K562 (cell line): ENCODE results near the gene AGPAT1. TPM values are rescaled to one million over a fixed set of nuclear protein-coding genes. Genes with fewer than 3 reads are reported as not detected.

Source experiments
- BMI1 ChIP-seq: fragments of 150-350 bp; IDR thresholded peaks from 2 replicates; pipeline ENCODE4 v1.6.1; 2014; ENCODE audit warnings: low read length
- CXXC5 ChIP-seq: fragments of 250-450 bp; sonication (Bioruptor Pico); IDR thresholded peaks from 2 replicates; pipeline ENCODE4 v1.8.0; 2022; ENCODE audit warnings: inconsistent platforms, mild to moderate bottlenecking, moderate library complexity
- ETV5 ChIP-seq: sonication (generic); formaldehyde crosslinking; IDR thresholded peaks from 2 replicates; pipeline ENCODE4 v1.4.0; 2020; ENCODE audit warnings: low read depth, mild to moderate bottlenecking, missing genetic modification reagents
- HDAC2 ChIP-seq: fragments of 450-650 bp; IDR thresholded peaks from 2 replicates; pipeline ENCODE4 v1.6.1; 2016; ENCODE audit warnings: mild to moderate bottlenecking
- KLF1 ChIP-seq: fragments of 450-650 bp; IDR thresholded peaks from 2 replicates; pipeline ENCODE4 v1.6.1; 2016; ENCODE audit warnings: missing genetic modification characterization, missing compliant biosample characterization
- MBD2 ChIP-seq: sonication (generic); IDR thresholded peaks from 2 replicates; pipeline ENCODE4 v1.6.1; 2016; ENCODE audit warnings: low read depth, borderline replicate concordance
- PCBP1 ChIP-seq: fragments of 200-400 bp; formaldehyde crosslinking; IDR thresholded peaks from 2 replicates; pipeline ENCODE4 v1.6.1; 2018; ENCODE audit warnings: mild to moderate bottlenecking, low read depth, low read length; ENCODE audit not compliant: poor library complexity, severe bottlenecking
- PTBP1 ChIP-seq: fragments of 200-400 bp; formaldehyde crosslinking; IDR thresholded peaks from 2 replicates; pipeline ENCODE4 v1.6.1; 2017; ENCODE audit warnings: low read depth, low read length
- RFX1 ChIP-seq: fragments of 450-650 bp; IDR thresholded peaks from 2 replicates; pipeline ENCODE4 v1.6.1; 2016; ENCODE audit warnings: mild to moderate bottlenecking, moderate library complexity
- SMAD1 ChIP-seq: fragments of 150-350 bp; IDR thresholded peaks from 2 replicates; pipeline ENCODE4 v1.6.1; 2014; ENCODE audit warnings: low read length, low read depth; ENCODE audit not compliant: partially characterized antibody
- ZBTB17 ChIP-seq: fragments of 450-650 bp; formaldehyde crosslinking; IDR thresholded peaks from 2 replicates; pipeline ENCODE4 v1.4.0; 2020; ENCODE audit warnings: mild to moderate bottlenecking
- ZNF408 ChIP-seq: fragments of 250-450 bp; sonication (Bioruptor Pico); IDR thresholded peaks from 2 replicates; pipeline ENCODE4 v1.4.0; 2020; ENCODE audit warnings: low read depth, mild to moderate bottlenecking, moderate library complexity
- ZNF444 ChIP-seq: fragments of 250-450 bp; sonication (Bioruptor Pico); IDR thresholded peaks from 2 replicates; pipeline ENCODE4 v1.4.0; 2020; ENCODE audit warnings: mild to moderate bottlenecking, moderate library complexity
- polyA plus RNA-seq, 8 experiments: library from polyadenylated mRNA; depleted of rRNA in 4 of 8; stranded (reverse) in 5 of 8; unstranded in 3 of 8; fragments of >200 nt; fragmentation: Nextera tagmentation in 2 of 8; fragmentation: Illumina TruSeq in 1 of 8; extraction: Ambion mirVana in 2 of 8; extraction: Trizol in 1 of 8; gene quantifications; 2 replicates each; pipeline versions ENCODE4 v1.2.1 to v1.2.3, GENCODE V29; 2011 to 2014; ENCODE audit warnings: inconsistent platforms in 1 of 8, missing spikeins in 1 of 8
- total RNA-seq, 7 experiments: library from RNA; depleted of rRNA in 6 of 7; stranded (reverse); fragments of >200 nt in 6 of 7; fragmentation: Illumina TruSeq in 2 of 7; extraction: Trizol in 2 of 7; gene quantifications; 2 replicates each; pipeline versions ENCODE4 v1.2.1 to v1.2.3, GENCODE V29; 2011 to 2021; ENCODE audit warnings: low replicate concordance in 1 of 7
- TF ChIP-seq, protein P1 (sequence below), 2 experiments: IDR thresholded peaks in 1 of 2; conservative IDR thresholded peaks in 1 of 2; 2 replicates each; pipeline ENCODE4 v1.6.1; 2016; ENCODE audit warnings: low read depth in 2 of 2, mild to moderate bottlenecking in 1 of 2, missing compliant biosample characterization in 1 of 2, missing genetic modification characterization in 1 of 2, moderate library complexity in 1 of 2
- TF ChIP-seq, protein P2 (sequence below): fragments of 250-450 bp; sonication (Bioruptor Pico); IDR thresholded peaks from 2 replicates; pipeline ENCODE4 v1.8.0; 2022; ENCODE audit warnings: inconsistent platforms
- TF ChIP-seq, protein P3 (sequence below): fragments of 200-800 bp; sonication (Bioruptor generic); IDR thresholded peaks from 2 replicates; pipeline ENCODE4 v1.6.1; 2017; ENCODE audit warnings: missing genetic modification characterization, missing compliant biosample characterization
- TF ChIP-seq, protein P4 (sequence below): sonication (generic); formaldehyde crosslinking; IDR thresholded peaks from 2 replicates; pipeline ENCODE4 v1.8.0; 2022; ENCODE audit warnings: mild to moderate bottlenecking, missing genetic modification reagents
- TF ChIP-seq, protein P5 (sequence below): fragments of 450-650 bp; formaldehyde crosslinking; IDR thresholded peaks from 2 replicates; pipeline ENCODE4 v1.4.0; 2020; ENCODE audit warnings: mild to moderate bottlenecking, moderate library complexity

Gene AGPAT1
- total and polyA plus RNA-seq, 9 of the 15 experiments (the other 6 are each of a cell fraction or from before 2014, with no cell fraction given): 37.9 to 176 (median 69.4) TPM

- TF ChIP-seq SMAD1 (no peak), CXXC5 (CRISPR knock-in tag) (0 out of 2 replicates have a peak, but pooled peaks have one; percentile 4), ZNF408 (CRISPR knock-in tag) (no peak), ZBTB17 (CRISPR knock-in tag) (no peak), PCBP1 (no peak), HDAC2 (no peak), ZNF444 (no peak), BMI1 (no peak), ETV5 (CRISPR knock-in tag) (no peak), MBD2 (no peak), RFX1 (peak; percentile 88), PTBP1 (no peak), KLF1 (tag) (no peak)
- TF ChIP-seq, protein P1, sequence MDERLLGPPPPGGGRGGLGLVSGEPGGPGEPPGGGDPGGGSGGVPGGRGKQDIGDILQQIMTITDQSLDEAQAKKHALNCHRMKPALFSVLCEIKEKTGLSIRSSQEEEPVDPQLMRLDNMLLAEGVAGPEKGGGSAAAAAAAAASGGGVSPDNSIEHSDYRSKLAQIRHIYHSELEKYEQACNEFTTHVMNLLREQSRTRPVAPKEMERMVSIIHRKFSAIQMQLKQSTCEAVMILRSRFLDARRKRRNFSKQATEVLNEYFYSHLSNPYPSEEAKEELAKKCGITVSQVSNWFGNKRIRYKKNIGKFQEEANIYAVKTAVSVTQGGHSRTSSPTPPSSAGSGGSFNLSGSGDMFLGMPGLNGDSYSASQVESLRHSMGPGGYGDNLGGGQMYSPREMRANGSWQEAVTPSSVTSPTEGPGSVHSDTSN (CRISPR knock-in tag; IDR thresholded peaks at IDR 0.05; ENCODE audit: low read depth): no peak
- TF ChIP-seq, protein P1 (tag; conservative IDR thresholded peaks at IDR 0.05; ENCODE audit: low read depth): no peak
- TF ChIP-seq, protein P2, sequence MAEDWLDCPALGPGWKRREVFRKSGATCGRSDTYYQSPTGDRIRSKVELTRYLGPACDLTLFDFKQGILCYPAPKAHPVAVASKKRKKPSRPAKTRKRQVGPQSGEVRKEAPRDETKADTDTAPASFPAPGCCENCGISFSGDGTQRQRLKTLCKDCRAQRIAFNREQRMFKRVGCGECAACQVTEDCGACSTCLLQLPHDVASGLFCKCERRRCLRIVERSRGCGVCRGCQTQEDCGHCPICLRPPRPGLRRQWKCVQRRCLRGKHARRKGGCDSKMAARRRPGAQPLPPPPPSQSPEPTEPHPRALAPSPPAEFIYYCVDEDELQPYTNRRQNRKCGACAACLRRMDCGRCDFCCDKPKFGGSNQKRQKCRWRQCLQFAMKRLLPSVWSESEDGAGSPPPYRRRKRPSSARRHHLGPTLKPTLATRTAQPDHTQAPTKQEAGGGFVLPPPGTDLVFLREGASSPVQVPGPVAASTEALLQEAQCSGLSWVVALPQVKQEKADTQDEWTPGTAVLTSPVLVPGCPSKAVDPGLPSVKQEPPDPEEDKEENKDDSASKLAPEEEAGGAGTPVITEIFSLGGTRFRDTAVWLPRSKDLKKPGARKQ (CRISPR knock-in tag): 0 out of 2 replicates have a peak, but pooled peaks have one; percentile 41
- TF ChIP-seq, protein P3, sequence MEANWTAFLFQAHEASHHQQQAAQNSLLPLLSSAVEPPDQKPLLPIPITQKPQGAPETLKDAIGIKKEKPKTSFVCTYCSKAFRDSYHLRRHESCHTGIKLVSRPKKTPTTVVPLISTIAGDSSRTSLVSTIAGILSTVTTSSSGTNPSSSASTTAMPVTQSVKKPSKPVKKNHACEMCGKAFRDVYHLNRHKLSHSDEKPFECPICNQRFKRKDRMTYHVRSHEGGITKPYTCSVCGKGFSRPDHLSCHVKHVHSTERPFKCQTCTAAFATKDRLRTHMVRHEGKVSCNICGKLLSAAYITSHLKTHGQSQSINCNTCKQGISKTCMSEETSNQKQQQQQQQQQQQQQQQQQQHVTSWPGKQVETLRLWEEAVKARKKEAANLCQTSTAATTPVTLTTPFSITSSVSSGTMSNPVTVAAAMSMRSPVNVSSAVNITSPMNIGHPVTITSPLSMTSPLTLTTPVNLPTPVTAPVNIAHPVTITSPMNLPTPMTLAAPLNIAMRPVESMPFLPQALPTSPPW (CRISPR knock-in tag): peak; percentile 92
- TF ChIP-seq, protein P4, sequence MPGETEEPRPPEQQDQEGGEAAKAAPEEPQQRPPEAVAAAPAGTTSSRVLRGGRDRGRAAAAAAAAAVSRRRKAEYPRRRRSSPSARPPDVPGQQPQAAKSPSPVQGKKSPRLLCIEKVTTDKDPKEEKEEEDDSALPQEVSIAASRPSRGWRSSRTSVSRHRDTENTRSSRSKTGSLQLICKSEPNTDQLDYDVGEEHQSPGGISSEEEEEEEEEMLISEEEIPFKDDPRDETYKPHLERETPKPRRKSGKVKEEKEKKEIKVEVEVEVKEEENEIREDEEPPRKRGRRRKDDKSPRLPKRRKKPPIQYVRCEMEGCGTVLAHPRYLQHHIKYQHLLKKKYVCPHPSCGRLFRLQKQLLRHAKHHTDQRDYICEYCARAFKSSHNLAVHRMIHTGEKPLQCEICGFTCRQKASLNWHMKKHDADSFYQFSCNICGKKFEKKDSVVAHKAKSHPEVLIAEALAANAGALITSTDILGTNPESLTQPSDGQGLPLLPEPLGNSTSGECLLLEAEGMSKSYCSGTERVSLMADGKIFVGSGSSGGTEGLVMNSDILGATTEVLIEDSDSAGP (CRISPR knock-in tag): peak; percentile 80
- TF ChIP-seq, protein P5, sequence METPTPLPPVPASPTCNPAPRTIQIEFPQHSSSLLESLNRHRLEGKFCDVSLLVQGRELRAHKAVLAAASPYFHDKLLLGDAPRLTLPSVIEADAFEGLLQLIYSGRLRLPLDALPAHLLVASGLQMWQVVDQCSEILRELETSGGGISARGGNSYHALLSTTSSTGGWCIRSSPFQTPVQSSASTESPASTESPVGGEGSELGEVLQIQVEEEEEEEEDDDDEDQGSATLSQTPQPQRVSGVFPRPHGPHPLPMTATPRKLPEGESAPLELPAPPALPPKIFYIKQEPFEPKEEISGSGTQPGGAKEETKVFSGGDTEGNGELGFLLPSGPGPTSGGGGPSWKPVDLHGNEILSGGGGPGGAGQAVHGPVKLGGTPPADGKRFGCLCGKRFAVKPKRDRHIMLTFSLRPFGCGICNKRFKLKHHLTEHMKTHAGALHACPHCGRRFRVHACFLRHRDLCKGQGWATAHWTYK (CRISPR knock-in tag): no peak
Measured at GRCh38 chr6:32151863-32152768, 23.8 kb downstream of the AGPAT1 start, which contains the start of gene PRRT1 (continued).
